K562 (cell line): ENCODE results near the gene BPTF. TPM values are rescaled to one million over a fixed set of nuclear protein-coding genes. Genes with fewer than 3 reads are reported as not detected.
A peak's percentile ranks its signal among the peaks of the same experiment; 100 is the strongest.

Experiments
- ETS2 ChIP-seq: IDR thresholded peaks from 2 replicates; pipeline ENCODE4 v1.6.1; 2016; ENCODE audit warnings: borderline replicate concordance, missing genetic modification characterization, mild to moderate bottlenecking, moderate library complexity, missing compliant biosample characterization; ENCODE audit not compliant: poor library complexity, severe bottlenecking
- KAT7 ChIP-seq: sonication (generic); formaldehyde crosslinking; IDR thresholded peaks from 2 replicates; pipeline ENCODE4 v1.8.0; 2022; ENCODE audit warnings: missing genetic modification reagents, mild to moderate bottlenecking, borderline replicate concordance
- MAZ ChIP-seq, 2 experiments: fragments of 450-650 bp in 1 of 2; sonication (generic) in 1 of 2; formaldehyde crosslinking; IDR thresholded peaks in 1 of 2; conservative IDR thresholded peaks in 1 of 2; 2 replicates each; pipeline versions ENCODE4 v1.4.0 to v1.5.0; 2020; ENCODE audit warnings: mild to moderate bottlenecking in 1 of 2, missing genetic modification reagents in 1 of 2
- MECOM ChIP-seq: fragments of 250-450 bp; sonication (Bioruptor Pico); IDR thresholded peaks from 2 replicates; pipeline ENCODE4 v1.8.0; 2022; ENCODE audit warnings: inconsistent platforms
- RBM25 ChIP-seq: fragments of 200-400 bp; formaldehyde crosslinking; IDR thresholded peaks from 2 replicates; pipeline ENCODE4 v1.6.1; 2018; ENCODE audit warnings: low read length, low read depth, moderate library complexity; ENCODE audit not compliant: severe bottlenecking
- SAP30 ChIP-seq: fragments of 200-600 bp; sonication (generic); IDR thresholded peaks from 2 replicates; pipeline ENCODE4 v1.6.1; 2012; ENCODE audit warnings: borderline replicate concordance, low read depth, mild to moderate bottlenecking, moderate library complexity, low read length, control low read depth, inconsistent platforms; ENCODE audit not compliant: insufficient read depth, poor library complexity, severe bottlenecking
- ZBTB11 ChIP-seq, 3 experiments: fragments of 200-800 bp in 1 of 3; fragments of 250-450 bp in 1 of 3; fragments of 450-650 bp in 1 of 3; sonication (Bioruptor Pico) in 1 of 3; sonication (Bioruptor generic) in 1 of 3; formaldehyde crosslinking in 1 of 3; IDR thresholded peaks; 2 replicates each; pipeline versions ENCODE4 v1.6.1 to v1.8.0; 2016 to 2022; ENCODE audit warnings: mild to moderate bottlenecking in 2 of 3, missing genetic modification characterization in 2 of 3, missing compliant biosample characterization in 1 of 3, moderate library complexity in 1 of 3
- ZNF175 ChIP-seq: fragments of 200-800 bp; sonication (Bioruptor generic); IDR thresholded peaks from 2 replicates; pipeline ENCODE4 v1.6.1; 2016; ENCODE audit warnings: low read depth, mild to moderate bottlenecking, missing genetic modification characterization, missing compliant biosample characterization
- ZNF696 ChIP-seq: fragments of 250-450 bp; sonication (Bioruptor Pico); conservative IDR thresholded peaks from 2 replicates; pipeline ENCODE4 v1.4.0; 2020; ENCODE audit warnings: mild to moderate bottlenecking, moderate library complexity
- polyA plus RNA-seq, 8 experiments: library from polyadenylated mRNA; depleted of rRNA in 4 of 8; stranded (reverse) in 5 of 8; unstranded in 3 of 8; fragments of >200 nt; fragmentation: Nextera tagmentation in 2 of 8; fragmentation: Illumina TruSeq in 1 of 8; extraction: Ambion mirVana in 2 of 8; extraction: Trizol in 1 of 8; gene quantifications; 2 replicates each; pipeline versions ENCODE4 v1.2.1 to v1.2.3, GENCODE V29; 2011 to 2014; ENCODE audit warnings: inconsistent platforms in 1 of 8, missing spikeins in 1 of 8
- total RNA-seq, 7 experiments: library from RNA; depleted of rRNA in 6 of 7; stranded (reverse); fragments of >200 nt in 6 of 7; fragmentation: Illumina TruSeq in 2 of 7; extraction: Trizol in 2 of 7; gene quantifications; 2 replicates each; pipeline versions ENCODE4 v1.2.1 to v1.2.3, GENCODE V29; 2011 to 2021; ENCODE audit warnings: low replicate concordance in 1 of 7
- TF ChIP-seq, protein P1 (sequence below): sonication (generic); formaldehyde crosslinking; IDR thresholded peaks from 2 replicates; pipeline ENCODE4 v1.8.1; 2022; ENCODE audit warnings: missing genetic modification reagents
- TF ChIP-seq, protein P2 (sequence below): fragments of 450-650 bp; IDR thresholded peaks from 2 replicates; pipeline ENCODE4 v1.6.1; 2016; ENCODE audit warnings: low read depth

The BPTF gene
- total and polyA plus RNA-seq, 9 of the 15 experiments (the other 6 are each of a cell fraction or from before 2014, with no cell fraction given) = 12.5 to 52.1 (median 26.9) TPM

DNA sequence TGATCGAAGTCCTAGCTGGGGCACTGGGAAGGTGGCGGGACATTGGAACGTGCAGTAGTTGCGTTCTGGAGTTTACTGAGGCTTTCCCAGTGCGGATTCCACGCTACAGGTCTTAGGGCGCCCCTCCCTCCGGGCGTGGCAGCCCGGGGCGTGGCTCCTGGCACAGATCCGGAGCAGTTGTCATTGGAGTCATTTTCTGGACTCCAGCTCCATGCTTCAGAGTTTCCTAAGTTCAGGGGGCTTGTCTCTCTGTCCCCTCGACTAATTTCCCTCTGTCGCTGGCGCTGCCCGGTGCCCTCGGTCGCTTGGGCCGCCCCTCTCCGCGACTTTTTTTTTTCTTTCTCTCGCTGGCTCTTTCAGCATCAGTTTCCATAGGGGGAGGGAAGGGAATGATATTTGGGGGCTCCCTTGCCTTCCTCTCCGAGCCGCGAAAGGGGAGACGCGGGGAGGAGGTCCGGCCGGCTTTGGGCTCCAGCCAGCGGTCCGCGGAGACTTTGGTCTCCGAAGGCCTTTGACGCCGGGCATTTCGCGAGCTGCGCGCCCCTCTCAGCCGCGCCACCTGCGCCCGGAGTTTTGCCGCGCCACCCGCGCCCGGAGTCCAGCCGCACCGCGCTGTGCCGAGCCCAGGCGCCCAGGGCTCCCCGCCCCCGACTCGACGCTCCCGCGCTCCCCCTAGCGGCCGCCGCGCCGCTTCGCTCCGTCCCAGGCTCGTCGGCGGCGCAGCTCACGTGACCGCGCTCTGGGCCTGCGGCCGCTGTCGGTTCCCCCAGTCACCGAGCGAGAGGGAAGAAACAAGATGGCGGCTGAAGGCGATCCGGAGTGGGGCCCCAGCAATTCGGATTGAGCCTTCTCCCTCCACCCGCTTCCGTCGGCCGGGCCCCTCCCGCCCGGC lies at the start of gene BPTF (continued):
- TF ChIP-seq MAZ (CRISPR knock-in tag; conservative IDR thresholded peaks at IDR 0.05 in 1 of 2, IDR thresholded peaks at IDR 0.05 in 1 of 2) = peak in 1 of 2 experiments; percentile 83; a peak in 3 of 4 replicates
- TF ChIP-seq, protein P1, sequence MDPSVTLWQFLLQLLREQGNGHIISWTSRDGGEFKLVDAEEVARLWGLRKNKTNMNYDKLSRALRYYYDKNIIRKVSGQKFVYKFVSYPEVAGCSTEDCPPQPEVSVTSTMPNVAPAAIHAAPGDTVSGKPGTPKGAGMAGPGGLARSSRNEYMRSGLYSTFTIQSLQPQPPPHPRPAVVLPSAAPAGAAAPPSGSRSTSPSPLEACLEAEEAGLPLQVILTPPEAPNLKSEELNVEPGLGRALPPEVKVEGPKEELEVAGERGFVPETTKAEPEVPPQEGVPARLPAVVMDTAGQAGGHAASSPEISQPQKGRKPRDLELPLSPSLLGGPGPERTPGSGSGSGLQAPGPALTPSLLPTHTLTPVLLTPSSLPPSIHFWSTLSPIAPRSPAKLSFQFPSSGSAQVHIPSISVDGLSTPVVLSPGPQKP (CRISPR knock-in tag) = no peak
- no peak for TF ChIP-seq ZNF175 (CRISPR knock-in tag)
- TF ChIP-seq MECOM (CRISPR knock-in tag) = no peak
- TF ChIP-seq ETS2 (tag) = no peak
- TF ChIP-seq, protein P2, sequence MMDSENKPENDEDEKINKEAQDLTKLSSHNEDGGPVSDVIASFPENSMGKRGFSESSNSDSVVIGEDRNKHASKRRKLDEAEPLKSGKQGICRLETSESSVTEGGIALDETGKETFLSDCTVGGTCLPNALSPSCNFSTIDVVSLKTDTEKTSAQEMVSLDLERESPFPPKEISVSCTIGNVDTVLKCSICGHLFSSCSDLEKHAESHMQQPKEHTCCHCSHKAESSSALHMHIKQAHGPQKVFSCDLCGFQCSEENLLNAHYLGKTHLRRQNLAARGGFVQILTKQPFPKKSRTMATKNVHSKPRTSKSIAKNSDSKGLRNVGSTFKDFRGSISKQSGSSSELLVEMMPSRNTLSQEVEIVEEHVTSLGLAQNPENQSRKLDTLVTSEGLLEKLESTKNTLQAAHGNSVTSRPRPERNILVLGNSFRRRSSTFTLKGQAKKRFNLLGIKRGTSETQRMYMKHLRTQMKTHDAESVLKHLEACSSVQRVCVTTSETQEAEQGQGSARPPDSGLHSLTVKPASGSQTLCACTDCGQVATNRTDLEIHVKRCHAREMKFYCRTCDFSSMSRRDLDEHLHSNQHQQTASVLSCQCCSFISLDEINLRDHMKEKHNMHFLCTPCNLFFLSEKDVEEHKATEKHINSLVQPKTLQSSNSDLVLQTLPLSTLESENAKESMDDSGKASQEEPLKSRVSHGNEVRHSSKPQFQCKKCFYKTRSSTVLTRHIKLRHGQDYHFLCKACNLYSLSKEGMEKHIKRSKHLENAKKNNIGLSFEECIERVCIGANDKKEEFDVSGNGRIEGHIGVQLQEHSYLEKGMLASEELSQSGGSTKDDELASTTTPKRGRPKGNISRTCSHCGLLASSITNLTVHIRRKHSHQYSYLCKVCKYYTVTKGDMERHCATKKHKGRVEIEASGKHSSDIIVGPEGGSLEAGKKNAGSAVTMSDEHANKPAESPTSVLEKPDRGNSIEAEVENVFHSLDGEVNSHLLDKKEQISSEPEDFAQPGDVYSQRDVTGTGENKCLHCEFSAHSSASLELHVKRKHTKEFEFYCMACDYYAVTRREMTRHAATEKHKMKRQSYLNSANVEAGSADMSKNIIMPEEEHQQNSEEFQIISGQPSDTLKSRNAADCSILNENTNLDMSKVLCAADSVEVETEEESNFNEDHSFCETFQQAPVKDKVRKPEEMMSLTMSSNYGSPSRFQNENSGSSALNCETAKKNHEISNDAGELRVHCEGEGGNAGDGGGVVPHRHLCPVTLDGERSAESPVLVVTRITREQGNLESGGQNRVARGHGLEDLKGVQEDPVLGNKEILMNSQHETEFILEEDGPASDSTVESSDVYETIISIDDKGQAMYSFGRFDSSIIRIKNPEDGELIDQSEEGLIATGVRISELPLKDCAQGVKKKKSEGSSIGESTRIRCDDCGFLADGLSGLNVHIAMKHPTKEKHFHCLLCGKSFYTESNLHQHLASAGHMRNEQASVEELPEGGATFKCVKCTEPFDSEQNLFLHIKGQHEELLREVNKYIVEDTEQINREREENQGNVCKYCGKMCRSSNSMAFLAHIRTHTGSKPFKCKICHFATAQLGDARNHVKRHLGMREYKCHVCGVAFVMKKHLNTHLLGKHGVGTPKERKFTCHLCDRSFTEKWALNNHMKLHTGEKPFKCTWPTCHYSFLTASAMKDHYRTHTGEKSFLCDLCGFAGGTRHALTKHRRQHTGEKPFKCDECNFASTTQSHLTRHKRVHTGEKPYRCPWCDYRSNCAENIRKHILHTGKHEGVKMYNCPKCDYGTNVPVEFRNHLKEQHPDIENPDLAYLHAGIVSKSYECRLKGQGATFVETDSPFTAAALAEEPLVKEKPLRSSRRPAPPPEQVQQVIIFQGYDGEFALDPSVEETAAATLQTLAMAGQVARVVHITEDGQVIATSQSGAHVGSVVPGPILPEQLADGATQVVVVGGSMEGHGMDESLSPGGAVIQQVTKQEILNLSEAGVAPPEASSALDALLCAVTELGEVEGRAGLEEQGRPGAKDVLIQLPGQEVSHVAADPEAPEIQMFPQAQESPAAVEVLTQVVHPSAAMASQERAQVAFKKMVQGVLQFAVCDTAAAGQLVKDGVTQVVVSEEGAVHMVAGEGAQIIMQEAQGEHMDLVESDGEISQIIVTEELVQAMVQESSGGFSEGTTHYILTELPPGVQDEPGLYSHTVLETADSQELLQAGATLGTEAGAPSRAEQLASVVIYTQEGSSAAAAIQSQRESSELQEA = no peak
- TF ChIP-seq ZNF696 (CRISPR knock-in tag) = no peak
- 0 out of 2 replicates have a peak, but pooled peaks have one; percentile 65 for TF ChIP-seq KAT7
- peak; percentile 88 for TF ChIP-seq SAP30
- peak in 2 of 3 experiments; percentile 25 to 67; a peak in 2 of 6 replicates for TF ChIP-seq ZBTB11 (CRISPR knock-in tag; IDR thresholded peaks at IDR 0.05)
- TF ChIP-seq RBM25 = peak; percentile 55
